GM19372 (cell line): ENCODE results near the gene CARD14.
"Not testable (repeated sequence)": the region's sequence is repeated elsewhere in the genome, so short reads cannot be mapped to it uniquely, and the experiment has no call there.

Source experiments
- ATAC-seq: cut with Tn5 transposase; IDR thresholded peaks from one replicate; pipeline ENCODE4 v1.9.1; 2021; ENCODE audit warnings: mild to moderate bottlenecking, low read depth, moderate library complexity; ENCODE audit not compliant: unreplicated experiment

CARD14 gene

DNA sequence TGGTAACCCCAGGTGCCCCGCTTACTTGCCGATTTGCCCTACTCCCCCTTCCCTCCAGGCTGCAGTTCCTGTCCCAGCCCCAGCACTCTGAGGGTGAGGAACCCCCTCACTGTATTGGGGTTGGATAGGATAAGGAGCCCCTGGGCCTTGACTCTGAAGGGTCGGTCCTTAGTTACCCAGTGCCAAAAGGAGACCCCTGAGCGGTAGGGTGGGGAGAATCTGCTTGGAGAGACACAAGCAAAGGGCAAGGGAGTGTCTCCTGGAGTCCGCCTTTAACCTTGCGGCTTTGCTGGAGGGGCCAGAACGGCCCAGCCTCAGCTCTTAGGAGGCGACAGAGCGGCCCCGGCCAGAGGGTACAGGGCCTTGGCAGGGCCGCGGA, 13.0 kb downstream of the CARD14 start:
- ATAC-seq: no peak

DNA sequence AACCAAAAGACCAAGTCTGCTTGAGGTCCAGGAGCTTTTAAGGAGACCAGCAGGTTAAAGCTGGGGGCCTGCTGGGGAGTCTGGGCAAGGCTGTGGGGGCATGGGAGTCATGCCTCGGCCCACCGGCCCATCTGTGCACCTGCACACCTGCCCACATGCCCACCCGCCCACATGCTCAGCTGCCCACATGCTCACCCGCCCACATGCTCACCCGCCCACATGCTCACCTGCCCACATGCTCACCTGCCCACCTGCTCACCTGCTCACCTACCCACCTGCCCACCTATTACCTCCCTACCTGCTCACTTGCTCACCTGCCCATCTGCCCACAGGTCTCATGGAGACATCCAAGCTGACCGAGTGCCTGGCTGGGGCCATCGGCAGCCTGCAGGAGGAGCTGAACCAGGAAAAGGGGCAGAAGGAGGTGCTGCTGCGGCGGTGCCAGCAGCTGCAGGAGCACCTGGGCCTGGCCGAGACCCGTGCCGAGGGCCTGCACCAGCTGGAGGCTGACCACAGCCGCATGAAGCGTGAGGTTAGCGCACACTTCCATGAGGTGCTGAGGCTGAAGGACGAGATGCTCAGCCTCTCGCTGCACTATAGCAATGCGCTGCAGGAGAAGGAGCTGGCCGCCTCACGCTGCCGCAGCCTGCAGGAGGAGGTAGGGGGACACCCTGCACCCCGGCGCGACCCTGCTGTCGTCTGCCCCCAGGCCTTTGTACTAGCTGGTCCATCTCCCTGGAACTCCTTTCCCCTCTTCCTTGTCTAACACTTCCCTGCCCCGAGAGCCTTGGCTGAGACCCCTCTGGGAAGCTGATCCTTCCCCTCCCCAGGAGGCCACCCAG, 14.0 kb downstream of the CARD14 start:
- no peak for ATAC-seq

DNA sequence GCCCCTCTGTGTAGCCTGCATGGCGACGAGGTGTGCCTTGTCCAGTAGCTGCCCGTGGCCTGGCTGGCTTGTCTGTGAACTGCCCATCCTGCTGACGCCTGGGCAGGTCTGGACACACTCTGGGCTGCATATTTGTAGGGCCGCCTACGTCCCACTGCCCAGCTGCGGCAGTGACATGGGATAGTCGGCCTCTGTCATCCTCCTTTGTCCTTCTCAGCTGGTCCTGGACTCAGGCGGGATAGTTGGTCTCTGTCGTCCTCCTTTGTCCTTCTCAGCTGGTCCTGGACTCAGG, 14.5 kb downstream of the CARD14 start:
- ATAC-seq: no peak

DNA sequence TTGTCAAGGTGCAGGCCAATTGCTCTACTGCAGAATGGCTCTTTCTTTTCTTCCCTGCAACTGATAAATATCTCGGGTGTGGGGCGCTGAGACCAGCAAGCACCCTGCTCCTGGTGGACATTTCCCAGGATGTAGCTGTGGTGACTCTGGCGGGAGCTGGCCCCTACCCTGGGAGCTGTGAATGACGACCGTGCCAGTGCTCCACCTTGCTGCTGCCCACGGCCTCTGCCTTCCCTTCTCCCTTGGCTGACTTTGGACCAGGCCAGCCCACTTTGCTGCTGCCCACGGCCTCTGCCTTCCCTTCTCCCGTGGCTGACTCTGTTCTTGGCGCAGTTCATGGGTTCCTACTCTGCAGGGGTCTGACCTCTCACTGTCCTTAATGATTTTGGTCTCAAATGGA, 16.1 kb downstream of the CARD14 start:
- ATAC-seq: no peak

DNA sequence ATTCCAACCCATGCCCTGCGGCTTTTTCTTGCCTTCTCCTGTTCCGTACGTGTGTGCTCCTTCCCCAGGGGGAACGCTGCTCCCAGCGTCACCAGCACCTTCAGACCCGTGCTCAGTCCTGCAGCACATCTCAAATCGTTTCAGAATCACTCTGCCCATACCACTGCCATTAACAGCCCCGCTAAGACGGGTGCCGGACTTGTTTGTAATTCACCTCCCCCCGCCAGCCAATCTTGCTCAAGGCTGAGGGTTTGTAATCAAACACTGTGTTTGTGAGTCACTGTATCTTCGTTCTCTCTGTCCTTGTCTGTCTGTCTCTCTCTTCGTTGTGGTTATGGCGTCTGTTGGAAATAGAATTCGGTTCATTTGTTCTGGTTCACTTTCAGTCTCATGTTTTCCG, 17.3 kb downstream of the CARD14 start:
- ATAC-seq: no peak

DNA sequence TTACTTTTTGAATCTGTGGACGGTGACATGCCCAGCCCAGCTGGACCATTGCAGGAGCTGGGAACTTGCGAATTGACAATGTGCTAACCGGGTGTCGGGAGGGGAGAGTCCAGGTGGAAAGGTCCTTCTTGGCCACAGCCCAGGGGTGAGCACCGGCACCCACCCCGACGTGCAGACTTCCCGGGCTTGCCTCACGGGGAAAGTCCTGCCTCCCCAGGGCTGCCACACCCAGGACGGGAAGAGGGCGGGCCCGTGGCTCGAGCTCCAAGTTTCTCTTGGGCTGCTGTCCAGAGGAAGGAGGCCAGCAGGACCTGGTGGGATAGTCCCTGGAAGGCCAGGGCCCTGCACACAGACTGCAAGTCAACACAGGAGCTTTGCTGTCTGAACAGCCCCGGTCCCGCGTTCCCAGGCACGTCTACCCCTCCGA, 17.7 kb downstream of the CARD14 start:
- no peak for ATAC-seq

DNA sequence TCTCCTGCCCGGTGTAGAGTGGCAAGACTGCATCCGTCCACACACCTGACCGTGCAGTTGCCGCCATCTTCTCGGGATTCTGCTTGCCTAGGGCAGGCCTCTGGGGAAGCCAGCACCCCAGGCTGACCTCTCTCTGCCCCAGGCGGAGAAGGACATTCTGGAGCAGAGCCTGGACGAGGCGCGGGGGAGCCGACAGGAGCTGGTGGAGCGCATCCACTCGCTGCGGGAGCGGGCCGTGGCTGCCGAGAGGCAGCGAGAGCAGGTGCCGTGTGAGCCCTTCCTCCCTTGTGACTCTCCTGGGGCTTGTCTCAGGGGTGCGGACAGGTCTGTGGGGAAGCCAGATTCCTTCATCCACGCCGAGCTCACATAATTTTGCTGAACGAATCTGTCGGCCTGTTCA, 19.8 kb downstream of the CARD14 start:
- ATAC-seq: no peak

DNA sequence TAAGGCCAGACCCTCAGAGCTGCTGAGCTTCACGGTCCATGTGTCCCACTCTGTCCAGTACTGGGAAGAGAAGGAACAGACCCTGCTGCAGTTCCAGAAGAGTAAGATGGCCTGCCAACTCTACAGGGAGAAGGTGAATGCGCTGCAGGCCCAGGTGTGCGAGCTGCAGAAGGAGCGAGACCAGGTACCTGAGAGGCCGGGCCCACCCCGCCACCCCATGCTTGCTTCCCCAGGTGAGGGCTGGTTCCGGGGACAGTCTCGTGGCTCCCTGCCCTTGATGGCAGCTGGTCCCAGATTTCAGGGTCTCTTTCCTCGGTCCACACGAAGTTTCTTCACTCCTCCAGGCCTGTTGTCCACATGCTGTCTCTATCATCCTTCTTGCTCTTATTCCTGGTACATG, 20.9 kb downstream of the CARD14 start:
- ATAC-seq: no peak

DNA sequence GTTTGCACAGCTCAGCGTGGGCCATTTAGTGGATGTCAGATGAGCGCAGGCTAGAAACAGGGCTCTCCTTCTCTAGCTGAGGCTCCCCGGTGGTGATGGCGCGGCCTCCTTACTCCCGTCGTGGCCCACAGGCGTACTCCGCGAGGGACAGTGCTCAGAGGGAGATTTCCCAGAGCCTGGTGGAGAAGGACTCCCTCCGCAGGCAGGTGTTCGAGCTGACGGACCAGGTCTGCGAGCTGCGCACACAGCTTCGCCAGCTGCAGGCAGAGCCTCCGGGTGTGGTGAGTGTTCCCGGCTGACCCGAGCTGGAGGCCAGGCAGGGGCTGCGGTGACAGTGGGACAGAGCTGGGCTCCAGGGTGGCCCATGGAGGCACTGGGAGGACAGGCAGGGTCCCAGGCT, 21.4 kb downstream of the CARD14 start:
- no peak for ATAC-seq

DNA sequence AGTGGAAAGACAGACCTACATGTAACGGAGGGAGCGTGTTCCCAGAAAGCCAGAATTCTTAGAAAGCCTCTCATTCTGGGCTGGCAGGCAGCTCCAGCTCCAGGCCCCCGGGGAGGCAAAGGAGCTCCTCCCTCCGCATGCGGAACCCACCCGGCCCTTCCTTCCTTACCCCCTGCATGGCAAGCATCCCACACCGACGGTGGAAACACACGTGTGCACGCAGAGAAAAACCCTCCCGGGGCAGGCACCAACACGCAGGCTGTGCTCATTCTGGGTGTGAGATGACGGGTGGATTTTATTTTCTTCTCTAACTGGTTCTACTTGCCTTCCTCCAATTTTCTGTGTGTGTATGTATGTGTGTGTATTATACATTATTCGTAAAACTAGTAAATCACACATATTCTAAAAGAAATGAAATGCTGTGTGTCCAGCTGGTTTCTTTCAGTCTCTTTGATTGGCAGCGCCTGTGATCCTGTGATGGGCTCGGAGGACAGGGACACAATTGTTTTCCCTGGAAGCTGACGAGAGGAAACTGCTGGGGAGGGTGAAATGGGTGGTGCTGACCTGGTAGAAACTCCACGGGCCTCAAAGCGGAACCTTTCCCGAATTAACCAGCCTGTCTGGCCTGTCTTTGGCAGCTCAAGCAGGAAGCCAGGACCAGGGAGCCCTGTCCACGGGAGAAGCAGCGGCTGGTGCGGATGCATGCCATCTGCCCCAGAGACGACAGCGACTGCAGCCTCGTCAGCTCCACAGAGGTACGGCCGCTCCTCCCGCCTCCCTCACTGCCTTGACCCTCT, 22.2 kb downstream of the CARD14 start:
- ATAC-seq: no peak

DNA sequence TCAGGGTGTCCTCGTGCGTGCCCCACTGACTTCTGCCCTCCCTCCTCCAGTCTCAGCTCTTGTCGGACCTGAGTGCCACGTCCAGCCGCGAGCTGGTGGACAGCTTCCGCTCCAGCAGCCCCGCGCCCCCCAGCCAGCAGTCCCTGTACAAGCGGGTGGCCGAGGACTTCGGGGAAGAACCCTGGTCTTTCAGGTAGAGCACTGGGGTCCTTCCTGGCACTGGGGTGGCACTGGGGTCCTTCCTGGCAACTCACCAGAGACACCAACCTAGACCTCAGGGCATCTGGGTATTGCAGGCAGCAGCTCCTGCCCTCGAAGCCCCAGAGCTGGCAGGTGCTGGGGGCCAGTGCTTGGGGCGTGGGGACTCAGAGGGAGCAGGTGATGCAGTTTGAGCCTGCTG, 25.3 kb downstream of the CARD14 start:
- no peak for ATAC-seq

DNA sequence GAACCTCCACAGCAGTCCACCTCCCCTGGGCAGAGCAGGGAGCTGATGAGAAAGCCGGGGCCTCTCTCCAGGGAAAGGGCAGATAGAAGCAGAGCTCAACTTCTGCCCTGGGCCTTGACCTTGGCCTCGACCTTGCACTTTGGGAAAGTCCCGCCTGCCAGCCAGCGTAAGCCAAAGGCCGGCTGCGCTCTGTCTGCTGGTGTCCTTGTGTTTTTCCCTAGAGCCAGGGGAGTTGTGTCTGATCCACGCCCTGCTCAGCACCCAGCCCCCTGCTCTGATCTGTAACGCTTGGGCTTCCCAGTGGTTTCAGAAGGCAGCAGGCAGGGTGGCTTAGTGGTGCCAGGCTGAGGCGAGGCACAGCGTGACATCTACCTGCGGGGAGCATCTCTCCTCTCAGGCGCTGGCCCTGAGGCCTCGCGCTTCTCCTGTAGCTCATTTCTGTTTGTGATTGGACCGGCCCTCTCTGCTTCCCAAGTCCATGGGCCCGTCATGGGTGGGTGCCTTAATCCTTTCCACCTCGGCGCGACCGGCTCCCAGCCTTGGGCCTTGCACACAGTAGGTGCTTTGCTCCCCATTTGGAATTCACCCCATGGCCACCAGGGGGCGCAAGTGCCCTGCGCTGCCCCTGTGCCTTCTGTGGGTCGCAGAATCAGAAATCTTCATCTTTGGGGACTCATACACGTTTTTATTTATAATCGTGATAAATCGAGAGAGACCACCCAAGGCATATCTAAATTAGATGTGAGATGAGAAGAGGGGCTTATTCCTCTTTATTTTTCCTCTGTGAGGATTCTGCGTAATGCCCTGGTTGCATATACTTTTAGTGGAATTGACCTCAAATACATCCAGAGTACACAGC, 26.1 kb downstream of the CARD14 start:
- no peak for ATAC-seq

DNA sequence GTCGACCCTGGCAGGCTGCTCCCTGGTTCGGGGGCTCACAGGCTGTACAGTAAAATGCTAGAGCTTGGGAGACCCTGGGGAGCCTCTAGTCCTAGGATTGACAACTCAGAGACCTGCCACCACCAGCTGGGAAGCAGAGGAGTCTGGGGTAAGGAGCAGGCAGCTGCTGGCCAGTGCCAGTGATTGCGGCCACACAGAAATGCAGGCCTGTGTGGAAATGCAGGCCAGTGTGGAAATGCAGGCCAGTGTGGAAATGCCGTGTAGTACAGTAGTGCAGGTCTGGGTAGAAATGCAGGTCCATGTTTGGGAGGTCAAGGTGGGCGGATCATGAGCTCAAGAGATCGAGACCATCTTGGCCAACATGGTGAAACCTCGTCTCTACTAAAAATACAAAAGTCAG, 26.8 kb downstream of the CARD14 start:
- ATAC-seq: no peak

DNA sequence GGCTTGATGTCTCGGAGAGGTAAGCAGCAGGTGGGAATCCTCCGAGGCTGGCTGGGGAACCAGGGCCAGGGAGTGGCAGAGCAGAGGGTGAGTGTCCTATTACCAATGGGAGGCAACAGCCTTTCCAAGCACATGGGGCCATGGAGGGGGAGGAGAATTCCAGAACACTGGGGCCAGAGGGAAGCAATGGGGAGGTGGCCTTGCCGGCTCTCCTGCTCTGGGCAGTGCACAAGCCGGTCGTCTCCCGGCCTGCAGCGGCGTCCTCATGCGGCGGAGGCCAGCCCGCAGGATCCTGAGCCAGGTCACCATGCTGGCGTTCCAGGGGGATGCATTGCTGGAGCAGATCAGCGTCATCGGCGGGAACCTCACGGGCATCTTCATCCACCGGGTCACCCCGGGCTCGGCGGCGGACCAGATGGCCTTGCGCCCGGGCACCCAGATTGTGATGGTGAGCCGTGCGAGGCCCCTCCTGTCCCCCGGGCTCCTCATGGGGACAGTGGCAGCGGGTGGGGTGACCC, 28.4 kb downstream of the CARD14 start:
- ATAC-seq: no peak

DNA sequence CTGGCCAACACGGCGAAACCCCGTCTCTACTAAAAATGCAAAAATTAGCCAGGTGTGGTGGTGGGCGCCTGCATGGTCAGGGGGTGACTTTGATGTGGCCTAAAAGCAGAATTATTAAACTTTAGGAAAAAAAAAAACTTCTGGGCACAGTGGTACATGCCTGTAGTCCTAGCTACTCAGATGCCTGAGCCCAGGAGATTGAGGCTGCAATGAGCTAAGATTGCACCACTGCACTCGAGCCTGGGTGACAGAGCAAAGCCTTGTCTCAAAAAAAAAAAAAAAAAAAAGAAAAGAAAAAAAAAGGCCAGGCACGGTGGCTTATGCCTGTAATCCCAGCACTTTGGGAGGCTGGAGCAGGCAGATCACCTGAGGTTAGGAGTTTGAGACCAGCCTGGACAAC, 29.5 kb downstream of the CARD14 start:
- not testable (repeated sequence) for ATAC-seq

DNA sequence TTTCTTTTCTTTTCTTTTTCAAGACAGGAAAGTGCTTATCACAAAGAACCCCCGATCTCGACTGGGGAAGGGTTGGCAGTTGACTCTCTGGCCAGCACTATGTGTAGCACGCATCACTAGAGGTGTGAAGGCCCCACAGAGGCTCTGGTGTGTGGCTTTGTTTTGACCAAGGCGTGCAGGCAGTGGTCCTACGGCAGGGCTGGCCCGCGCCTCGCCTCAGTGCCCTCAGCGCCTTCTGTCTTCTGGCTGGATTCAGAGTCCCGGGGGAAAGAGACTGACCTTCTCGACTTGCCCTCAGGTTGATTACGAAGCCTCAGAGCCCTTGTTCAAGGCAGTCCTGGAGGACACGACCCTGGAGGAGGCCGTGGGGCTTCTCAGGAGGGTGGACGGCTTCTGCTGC, 31.6 kb downstream of the CARD14 start:
- ATAC-seq: no peak

DNA sequence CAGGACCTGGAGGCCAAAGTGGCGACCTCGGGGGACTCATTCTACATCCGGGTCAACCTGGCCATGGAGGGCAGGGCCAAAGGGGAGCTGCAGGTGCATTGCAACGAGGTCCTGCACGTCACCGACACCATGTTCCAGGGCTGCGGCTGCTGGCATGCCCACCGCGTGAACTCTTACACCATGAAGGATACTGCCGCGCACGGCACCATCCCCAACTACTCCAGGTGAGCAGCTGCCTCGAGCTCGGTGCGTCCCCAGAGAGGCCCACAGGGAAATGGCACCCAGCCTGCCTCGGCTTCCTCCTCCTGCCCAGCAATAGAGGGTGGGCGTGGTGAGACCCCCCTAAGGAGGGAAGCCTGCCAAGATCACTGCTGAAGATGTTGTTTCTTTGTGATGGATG, 32.4 kb downstream of the CARD14 start:
- no peak for ATAC-seq

DNA sequence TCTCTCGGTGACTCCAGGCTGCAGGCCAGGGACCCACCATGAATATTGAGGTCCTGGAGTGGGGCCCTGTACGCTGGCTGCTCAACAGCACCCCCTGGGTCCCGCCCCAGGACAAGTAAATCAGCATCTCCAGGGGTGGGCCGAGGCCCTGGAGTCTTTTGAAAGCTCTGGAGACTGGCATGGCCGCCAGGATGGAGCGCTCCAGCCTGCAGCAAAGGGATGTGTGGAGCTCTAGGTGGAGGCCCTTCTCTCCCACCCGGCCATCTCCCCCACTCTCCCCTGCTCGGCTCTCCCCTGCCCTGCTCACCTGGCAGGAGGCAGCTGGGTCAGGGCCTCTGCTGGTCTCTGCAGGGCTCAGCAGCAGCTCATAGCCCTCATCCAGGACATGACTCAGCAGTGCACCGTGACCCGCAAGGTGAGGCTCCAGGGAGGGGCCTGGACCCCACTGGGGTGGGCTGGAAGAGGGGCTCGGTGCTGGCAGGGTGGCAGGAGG, 33.7 kb downstream of the CARD14 start:
- ATAC-seq: no peak

DNA sequence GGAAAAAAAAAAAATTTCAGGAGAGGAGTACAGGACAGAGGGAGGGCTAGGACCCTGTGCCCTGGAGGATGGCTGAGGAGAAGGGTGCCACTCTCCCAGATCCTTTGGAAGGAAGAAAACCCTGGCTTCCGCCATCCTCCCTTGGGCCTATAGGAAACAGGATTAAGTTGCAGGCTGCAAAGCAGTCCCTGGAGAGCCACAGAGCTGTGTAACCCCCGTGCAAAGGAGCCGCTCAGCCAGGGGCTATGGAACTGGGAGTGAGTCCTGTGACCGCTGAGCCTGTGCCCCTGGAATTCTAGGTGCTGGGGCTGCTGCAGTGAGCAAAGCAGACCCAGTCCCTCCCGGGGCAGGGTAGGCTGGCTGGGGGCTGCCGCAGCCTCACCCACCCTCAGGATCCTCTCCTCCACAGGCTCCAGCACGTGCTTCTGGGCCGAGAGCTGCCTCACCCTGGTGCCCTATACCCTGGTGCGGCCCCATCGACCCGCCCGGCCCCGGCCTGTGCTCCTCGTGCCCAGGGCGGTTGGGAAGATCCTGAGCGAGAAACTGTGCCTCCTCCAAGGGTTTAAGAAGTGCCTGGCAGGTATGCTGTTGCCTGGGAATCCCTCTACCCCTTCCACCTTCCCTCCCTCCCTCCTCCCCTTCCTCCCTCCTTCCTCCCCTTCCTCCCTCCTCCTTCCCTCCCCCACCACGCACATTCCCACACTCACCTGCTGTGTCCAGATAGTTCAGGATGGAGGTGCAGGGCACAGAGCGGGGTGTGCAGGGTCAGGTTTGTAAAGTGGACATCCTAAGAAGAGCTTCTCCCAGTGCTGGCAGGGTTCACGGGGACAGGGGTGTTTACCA, 35.0 kb downstream of the CARD14 start:
- no peak for ATAC-seq

DNA sequence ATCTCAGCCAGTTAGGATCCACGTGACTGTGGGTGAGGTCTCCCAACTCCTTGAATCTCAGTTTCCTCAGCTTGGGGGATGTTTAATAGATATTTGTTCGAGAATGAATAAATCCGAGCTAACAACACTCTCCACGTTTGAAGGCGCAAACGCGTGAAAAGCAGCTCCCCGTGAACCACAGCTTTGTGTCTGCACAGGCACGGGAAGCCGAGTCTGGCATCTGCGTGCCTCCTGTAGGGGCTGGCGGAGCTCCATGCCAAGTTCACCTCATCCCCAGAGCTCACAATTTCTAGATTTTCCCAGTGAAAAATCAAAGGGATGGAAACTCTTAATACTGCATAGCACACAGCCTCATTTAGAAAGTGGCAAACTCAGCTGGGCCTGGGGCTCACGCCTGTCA, 36.0 kb downstream of the CARD14 start:
- ATAC-seq: no peak
